B cell (primary cell): ENCODE data around the gene ATG13. TPM values are rescaled to one million over a fixed set of nuclear protein-coding genes. Genes with fewer than 3 reads are reported as not detected.

Experiments used
- ATAC-seq: fragments of 200-7000 bp; cut with Tn5 transposase; one replicate; pipeline ENCODE4 v1.10.0; 2021; ENCODE audit warnings: low read depth, mild to moderate bottlenecking, moderate number of reproducible peaks, moderate library complexity
- CTCF ChIA-PET: fragments of 350-600 bp; sonication (Branson Sonifier 250); formaldehyde crosslinking; loops from one replicate; lab custom pipeline; 2021; ENCODE audit warnings: antibody characterized with exemption, inconsistent platforms; lab: Charles Lee
- POLR2A ChIA-PET: fragments of 350-600 bp; sonication (Branson Sonifier 250); formaldehyde crosslinking; loops from one replicate; lab custom pipeline; 2021; ENCODE audit warnings: antibody characterized with exemption; lab: Charles Lee
- DNase-seq: peaks from one replicate; pipeline ENCODE4 v3.0.0; 2013
- H2AFZ ChIP-seq: 2 replicates; pipeline ENCODE4 v1.6.1; 2012; ENCODE audit warnings: mild to moderate bottlenecking, low read depth, low read length; ENCODE audit not compliant: insufficient read depth, poor library complexity, severe bottlenecking
- H3K27ac ChIP-seq, 2 donors: 1 replicate in 1 of 2; 2 replicates in 1 of 2; pipeline ENCODE4 v1.5.1; 2012 to 2013; ENCODE audit warnings: low read length in 2 of 2, mild to moderate bottlenecking in 2 of 2, moderate library complexity in 1 of 2
- H3K27me3 ChIP-seq, 4 experiments: fragments of 200-600 bp in 1 of 4; sonication (generic) in 1 of 4; replicated peaks in 1 of 4; 1 replicate in 2 of 4; 2 replicates in 2 of 4; pipeline versions ENCODE4 v1.6.1 to v1.7.0; 2013 to 2016; ENCODE audit warnings: low read length in 3 of 4, mild to moderate bottlenecking in 2 of 4, mixed read lengths in 1 of 4, moderate library complexity in 1 of 4; ENCODE audit not compliant: insufficient read depth in 4 of 4, control insufficient read depth in 3 of 4; ENCODE audit errors: control extremely low read depth in 1 of 4
- H3K36me3 ChIP-seq, 2 experiments: replicated peaks in 1 of 2; 1 replicate in 1 of 2; 2 replicates in 1 of 2; pipeline versions ENCODE4 v1.6.1 to v1.7.1; 2013; ENCODE audit warnings: low read length in 1 of 2; ENCODE audit not compliant: insufficient read depth in 2 of 2, control insufficient read depth in 1 of 2; ENCODE audit errors: control extremely low read depth in 1 of 2, extremely low read depth in 1 of 2
- H3K4me1 ChIP-seq, 2 donors: fragments of 200-600 bp in 1 of 2; sonication (generic) in 1 of 2; 1 replicate in 1 of 2; 2 replicates in 1 of 2; pipeline versions ENCODE4 v1.5.1 to v1.6.1; 2013 to 2017; ENCODE audit warnings: low read length in 2 of 2; ENCODE audit not compliant: control insufficient read depth in 2 of 2, insufficient read depth in 2 of 2
- H3K4me2 ChIP-seq: replicated peaks from 2 replicates; pipeline ENCODE3; 2012; ENCODE audit warnings: mild to moderate bottlenecking, low read depth, low read length; ENCODE audit not compliant: poor library complexity, severe bottlenecking
- H3K4me3 ChIP-seq, 5 experiments: fragments of 200-600 bp in 1 of 5; sonication (generic) in 1 of 5; 1 replicate in 3 of 5; 2 replicates in 2 of 5; pipeline versions ENCODE4 v1.5.1 to v1.7.0; 2011 to 2016; ENCODE audit warnings: low read length in 4 of 5, mild to moderate bottlenecking in 4 of 5, low read depth in 2 of 5, control low read depth in 1 of 5, moderate library complexity in 1 of 5; ENCODE audit not compliant: insufficient read depth in 1 of 5; ENCODE audit errors: control extremely low read depth in 1 of 5, extremely low read depth in 1 of 5
- H3K79me2 ChIP-seq: fragments of 200-600 bp; sonication (generic); one replicate; pipeline ENCODE4 v1.6.0; 2016; ENCODE audit warnings: low read length; ENCODE audit not compliant: control insufficient read depth, insufficient read depth
- H3K9ac ChIP-seq: fragments of 200-600 bp; sonication (generic); 2 replicates; pipeline ENCODE4 v1.6.1; 2017; ENCODE audit warnings: mild to moderate bottlenecking, low read length, moderate library complexity
- H3K9me3 ChIP-seq, 3 donors: one replicate each; pipeline versions ENCODE4 v1.6.1 to v1.7.1; 2013; ENCODE audit warnings: low read length in 2 of 3; ENCODE audit not compliant: control insufficient read depth in 2 of 3, insufficient read depth in 1 of 3; ENCODE audit errors: control extremely low read depth in 1 of 3
- H4K20me1 ChIP-seq: 2 replicates; pipeline ENCODE4 v1.6.0; 2012; ENCODE audit warnings: mild to moderate bottlenecking, low read length; ENCODE audit not compliant: insufficient read depth, control insufficient read depth, poor library complexity, severe bottlenecking
- H3K27ac Mint-ChIP-seq: one replicate; pipeline ENCODE4 v1.8.0; 2021; ENCODE audit warnings: mixed read lengths
- H3K27me3 Mint-ChIP-seq: one replicate; pipeline ENCODE4 v1.8.0; 2021; ENCODE audit warnings: mixed read lengths
- H3K4me1 Mint-ChIP-seq: one replicate; pipeline ENCODE4 v1.8.0; 2021; ENCODE audit warnings: mixed read lengths
- H3K4me3 Mint-ChIP-seq: one replicate; pipeline ENCODE4 v1.8.0; 2021; ENCODE audit warnings: mixed read lengths
- H3K9me3 Mint-ChIP-seq: one replicate; pipeline ENCODE4 v1.8.0; 2022; ENCODE audit warnings: mixed read lengths; ENCODE audit not compliant: insufficient read depth
- EZH2 ChIP-seq: IDR thresholded peaks from 2 replicates; pipeline ENCODE4 v1.6.1; 2012; ENCODE audit warnings: borderline replicate concordance, low read depth, mild to moderate bottlenecking, moderate library complexity, low read length; ENCODE audit not compliant: insufficient read depth, poor library complexity, severe bottlenecking
- WGBS: methylation state at CpG from one replicate; pipeline ENCODE4 v1.1.5; 2013; ENCODE audit warnings: missing lambda C conversion rate; ENCODE audit not compliant: insufficient coverage; 5-methylcytosine and 5-hydroxymethylcytosine counted together
- intact Hi-C: fragments of 100-400 bp; cut with micrococcal nuclease; formaldehyde crosslinking; loops from one replicate; pipeline ENCODE4 v1.10.0; 2022
- polyA plus RNA-seq: library from polyadenylated mRNA; depleted of rRNA; stranded (reverse); fragments of >200 nt; gene quantifications from 2 replicates; pipeline ENCODE4 v1.2.3, GENCODE V29; 2012
- total RNA-seq, 2 donors: library from RNA; stranded (reverse); fragments of 120-200 nt in 1 of 2; gene quantifications; 1 replicate in 1 of 2; 2 replicates in 1 of 2; pipeline versions ENCODE4 v1.2.3 to v1.2.4, GENCODE V29; 2013 to 2022
- TF ChIP-seq, protein P1 (sequence below): fragments of 200-600 bp; IDR thresholded peaks from one replicate; pipeline ENCODE4 v1.8.0; 2022; ENCODE audit warnings: antibody characterized with exemption, mild to moderate bottlenecking

The ATG13 gene
- total and polyA plus RNA-seq, 2 donors (not counting 1 experiment from before 2014, with no cell fraction given), result 48.5 to 88.8 TPM

DNA sequence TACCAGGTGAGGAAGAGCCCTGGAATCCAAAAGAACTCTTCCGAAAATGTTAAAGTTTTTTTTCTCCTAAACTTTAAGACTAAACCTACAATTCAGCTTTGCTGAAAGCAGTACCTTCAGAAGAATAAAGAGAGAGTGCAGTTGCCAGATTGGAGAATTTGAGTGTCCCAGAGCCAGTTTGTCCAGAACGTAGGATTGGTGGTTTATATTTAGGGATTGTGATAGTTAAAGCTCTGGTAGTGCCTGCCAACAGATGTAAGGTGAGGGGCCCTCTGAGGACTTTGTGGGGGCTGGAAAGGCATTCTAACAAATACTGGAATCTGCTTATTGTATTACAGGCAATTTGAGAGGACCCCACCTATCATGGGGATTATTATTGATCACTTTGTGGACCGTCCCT is 39.8 kb downstream of the ATG13 start:
- Histone ChIP-seq H3K9me3 (no peaks in the 10 kb centered on the region), H2AFZ (no peak overlapping the region), H3K4me3 (no peak overlapping the region), H3K27ac (no peak overlapping the region), H4K20me1 (no peaks in the 10 kb centered on the region), H3K4me1 (no peaks in the 10 kb centered on the region), H3K9ac (no peak overlapping the region), H3K79me2 (no peaks in the 10 kb centered on the region), H3K27me3 (no peaks in the 10 kb centered on the region), H3K36me3 (peaks cover 14 to 73% of the 10 kb centered on the region in 2 experiments), H3K4me2 (no peak overlapping the region)
- H3K4me1 Mint-ChIP-seq, result no peaks in the 10 kb centered on the region
- H3K4me3 Mint-ChIP-seq, result no peak overlapping the region
- no peak overlapping the region for H3K27ac Mint-ChIP-seq
- no peak for ATAC-seq
- ChIA-PET POLR2A (no interaction called here), CTCF (no interaction called here)
- WGBS, result 100% methylated on average over 1 of the region's 3 CpGs
- TF ChIP-seq EZH2, result no peak
- TF ChIP-seq, protein P1, sequence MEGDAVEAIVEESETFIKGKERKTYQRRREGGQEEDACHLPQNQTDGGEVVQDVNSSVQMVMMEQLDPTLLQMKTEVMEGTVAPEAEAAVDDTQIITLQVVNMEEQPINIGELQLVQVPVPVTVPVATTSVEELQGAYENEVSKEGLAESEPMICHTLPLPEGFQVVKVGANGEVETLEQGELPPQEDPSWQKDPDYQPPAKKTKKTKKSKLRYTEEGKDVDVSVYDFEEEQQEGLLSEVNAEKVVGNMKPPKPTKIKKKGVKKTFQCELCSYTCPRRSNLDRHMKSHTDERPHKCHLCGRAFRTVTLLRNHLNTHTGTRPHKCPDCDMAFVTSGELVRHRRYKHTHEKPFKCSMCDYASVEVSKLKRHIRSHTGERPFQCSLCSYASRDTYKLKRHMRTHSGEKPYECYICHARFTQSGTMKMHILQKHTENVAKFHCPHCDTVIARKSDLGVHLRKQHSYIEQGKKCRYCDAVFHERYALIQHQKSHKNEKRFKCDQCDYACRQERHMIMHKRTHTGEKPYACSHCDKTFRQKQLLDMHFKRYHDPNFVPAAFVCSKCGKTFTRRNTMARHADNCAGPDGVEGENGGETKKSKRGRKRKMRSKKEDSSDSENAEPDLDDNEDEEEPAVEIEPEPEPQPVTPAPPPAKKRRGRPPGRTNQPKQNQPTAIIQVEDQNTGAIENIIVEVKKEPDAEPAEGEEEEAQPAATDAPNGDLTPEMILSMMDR, result no peak
- no peaks in the 10 kb centered on the region for H3K27me3 Mint-ChIP-seq
- intact Hi-C loops, result no loop called here
- no peak for DNase-seq
- H3K9me3 Mint-ChIP-seq, result no peaks in the 10 kb centered on the region

DNA sequence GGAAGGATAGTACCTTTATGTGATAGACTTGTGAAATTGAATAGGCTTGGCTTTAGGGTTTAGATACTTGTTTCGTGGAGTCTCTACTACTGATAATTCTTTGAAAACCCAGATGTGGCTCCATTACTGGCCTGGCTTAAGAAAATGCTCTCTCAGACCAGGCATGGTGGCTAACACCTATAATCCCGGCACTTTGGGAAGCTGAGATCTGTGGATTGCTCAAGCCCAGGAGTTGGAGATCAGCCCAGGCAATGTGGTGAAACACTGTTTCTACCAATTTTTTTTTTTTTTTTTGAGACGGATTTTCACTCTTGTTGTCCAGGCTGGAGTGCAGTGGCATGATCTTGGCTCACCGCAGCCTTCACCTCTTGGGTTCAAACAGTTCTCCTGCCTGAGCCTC is 40.9 kb downstream of the ATG13 start:
- no peak overlapping the region for H3K4me3 ChIP-seq
- no peaks in the 10 kb centered on the region for H3K27me3 ChIP-seq
- no peak overlapping the region for H3K27ac ChIP-seq
- H3K4me1 ChIP-seq, result no peaks in the 10 kb centered on the region
- no peaks in the 10 kb centered on the region for H3K27me3 Mint-ChIP-seq
- ATAC-seq (no peak), DNase-seq (no peak)
- intact Hi-C loops, result no loop called here
- H3K9me3 ChIP-seq, result no peaks in the 10 kb centered on the region
- H3K27ac Mint-ChIP-seq, result no peak overlapping the region
- no peak overlapping the region for H2AFZ ChIP-seq
- H3K4me1 Mint-ChIP-seq, result no peaks in the 10 kb centered on the region
- no peak for TF ChIP-seq EZH2
- TF ChIP-seq, protein P1, result no peak
- H4K20me1 ChIP-seq, result no peaks in the 10 kb centered on the region
- WGBS, result 100% methylated on average over 4 of the region's 4 CpGs
- H3K4me2 ChIP-seq, result no peak overlapping the region
- H3K9me3 Mint-ChIP-seq, result no peaks in the 10 kb centered on the region
- H3K36me3 ChIP-seq, result peaks cover 14 to 74% of the 10 kb centered on the region in 2 experiments
- ChIA-PET POLR2A (interaction anchor here (0.6 kb wide), 1 partner anchor 10 kb away, joined by 6 read pairs; no protein-coding TSS in a partner anchor), CTCF (no interaction called here)
- no peak overlapping the region for H3K4me3 Mint-ChIP-seq
- H3K79me2 ChIP-seq, result no peaks in the 10 kb centered on the region
- H3K9ac ChIP-seq, result no peak overlapping the region
